ENCODE measurements around the gene ECM2. TPM values are rescaled to one million over a fixed set of nuclear protein-coding genes. Genes with fewer than 3 reads are reported as not detected.

Gene ECM2
- polyA plus RNA-seq, 2 donors: 0.41 to 0.84 TPM

- Histone ChIP-seq H3K27me3 (ENCODE audit: control insufficient read depth in 1 of 2, insufficient read depth in 2 of 2, low read length in 2 of 2) (no peaks in the 10 kb centered on the region), H3K4me1 (ENCODE audit: control insufficient read depth in 2 of 2, insufficient read depth in 2 of 2, low read length in 1 of 2) (no peaks in the 10 kb centered on the region), H3K36me3 (ENCODE audit: control insufficient read depth in 2 of 2, insufficient read depth in 2 of 2, low read length in 1 of 2) (no peaks in the 10 kb centered on the region), H3K27ac (ENCODE audit: low read depth in 2 of 2, low read length in 1 of 2) (no peak overlapping the region), H3K4me3 (ENCODE audit: low read depth in 1 of 2, low read length in 2 of 2) (no peak overlapping the region), H3K9me3 (ENCODE audit: control insufficient read depth in 2 of 2, insufficient read depth in 1 of 2, low read depth in 1 of 2, low read length in 1 of 2) (no peaks in the 10 kb centered on the region)
- WGBS, 2 donors: 86 to 89% methylated on average over 9 of the region's 9 CpGs
These were observed 41.9 kb downstream of the ECM2 start for GRCh38 chr9:92493749-92494387.

- no peaks in the 10 kb centered on the region for H3K27me3 ChIP-seq (ENCODE audit: control insufficient read depth in 1 of 2, insufficient read depth in 2 of 2, low read length in 2 of 2)
- no peaks in the 10 kb centered on the region for H3K36me3 ChIP-seq (ENCODE audit: control insufficient read depth in 2 of 2, insufficient read depth in 2 of 2, low read length in 1 of 2)
- H3K4me1 ChIP-seq (ENCODE audit: control insufficient read depth in 2 of 2, insufficient read depth in 2 of 2, low read length in 1 of 2): no peaks in the 10 kb centered on the region
- H3K4me3 ChIP-seq (ENCODE audit: low read depth in 1 of 2, low read length in 2 of 2): no peak overlapping the region
- 84% methylated on average over 3 of the region's 3 CpGs for WGBS, 2 donors
- H3K27ac ChIP-seq (ENCODE audit: low read depth in 2 of 2, low read length in 1 of 2): no peak overlapping the region
- no peaks in the 10 kb centered on the region for H3K9me3 ChIP-seq (ENCODE audit: control insufficient read depth in 2 of 2, insufficient read depth in 1 of 2, low read depth in 1 of 2, low read length in 1 of 2)
These were observed 42.9 kb downstream of the ECM2 start for GRCh38 chr9:92492781-92493401.

GRCh38 chr9:92488681-92489550, 46.9 kb downstream of the ECM2 start:
- WGBS, 2 donors: 38 to 55% methylated on average over 4 of the region's 4 CpGs
- Histone ChIP-seq H3K27me3 (ENCODE audit: control insufficient read depth in 1 of 2, insufficient read depth in 2 of 2, low read length in 2 of 2) (no peaks in the 10 kb centered on the region), H3K36me3 (ENCODE audit: control insufficient read depth in 2 of 2, insufficient read depth in 2 of 2, low read length in 1 of 2) (no peaks in the 10 kb centered on the region), H3K4me3 (ENCODE audit: low read depth in 1 of 2, low read length in 2 of 2) (no peak overlapping the region), H3K4me1 (ENCODE audit: control insufficient read depth in 2 of 2, insufficient read depth in 2 of 2, low read length in 1 of 2) (no peaks in the 10 kb centered on the region), H3K27ac (ENCODE audit: low read depth in 2 of 2, low read length in 1 of 2) (peak overlapping the region in 1 of 2 donors; percentile 8), H3K9me3 (ENCODE audit: control insufficient read depth in 2 of 2, insufficient read depth in 1 of 2, low read depth in 1 of 2, low read length in 1 of 2) (no peaks in the 10 kb centered on the region)

DNA sequence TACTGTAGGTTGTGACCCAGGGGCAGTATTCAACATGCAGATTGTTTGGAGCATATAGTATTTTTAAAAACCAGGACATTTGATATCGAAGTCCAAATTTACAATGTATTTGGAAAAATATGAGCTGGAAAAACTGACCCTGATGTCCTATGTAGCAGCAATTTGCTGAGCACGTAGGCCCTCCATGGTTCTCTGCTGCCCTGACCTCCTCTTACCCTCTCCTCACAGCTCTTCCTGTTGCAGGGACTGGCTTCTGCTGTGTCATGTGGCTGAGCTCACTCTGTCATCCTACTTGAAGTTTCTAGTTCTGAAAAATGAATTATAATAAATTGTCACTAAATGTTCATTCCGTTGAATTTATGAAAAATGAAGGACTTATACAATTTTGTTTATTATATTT, 49.4 kb downstream of the ECM2 start:
- Histone ChIP-seq H3K27me3 (ENCODE audit: control insufficient read depth in 1 of 2, insufficient read depth in 2 of 2, low read length in 2 of 2) (no peaks in the 10 kb centered on the region), H3K4me1 (ENCODE audit: control insufficient read depth in 2 of 2, insufficient read depth in 2 of 2, low read length in 1 of 2) (no peaks in the 10 kb centered on the region), H3K4me3 (ENCODE audit: low read depth in 1 of 2, low read length in 2 of 2) (no peak overlapping the region), H3K27ac (ENCODE audit: low read depth in 2 of 2, low read length in 1 of 2) (no peak overlapping the region), H3K9me3 (ENCODE audit: control insufficient read depth in 2 of 2, insufficient read depth in 1 of 2, low read depth in 1 of 2, low read length in 1 of 2) (no peaks in the 10 kb centered on the region), H3K36me3 (ENCODE audit: control insufficient read depth in 2 of 2, insufficient read depth in 2 of 2, low read length in 1 of 2) (no peaks in the 10 kb centered on the region)
- 83 to 88% methylated on average over 3 of the region's 3 CpGs for WGBS, 2 donors

DNA sequence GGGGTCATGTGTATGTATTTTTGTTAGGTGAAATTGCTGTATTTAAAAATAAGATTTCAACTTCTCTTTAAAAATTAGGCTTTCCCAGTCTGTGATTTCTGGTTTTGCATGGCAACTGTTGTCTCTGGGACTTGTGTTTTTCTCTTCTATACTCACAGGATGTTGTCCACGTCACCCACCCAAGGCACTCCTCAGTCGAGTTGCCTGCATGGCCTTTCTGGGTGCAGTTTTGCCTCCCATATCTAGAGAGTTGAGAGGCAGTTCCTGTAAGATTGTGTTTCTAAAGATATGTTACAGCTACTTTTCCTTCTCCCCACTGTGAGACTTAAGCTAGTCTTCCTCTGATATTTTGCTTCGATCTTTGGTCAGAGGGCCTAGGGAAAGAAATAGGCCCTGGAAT, 51.2 kb downstream of the ECM2 start:
- H3K4me1 ChIP-seq (ENCODE audit: control insufficient read depth in 2 of 2, insufficient read depth in 2 of 2, low read length in 1 of 2): no peaks in the 10 kb centered on the region

DNA sequence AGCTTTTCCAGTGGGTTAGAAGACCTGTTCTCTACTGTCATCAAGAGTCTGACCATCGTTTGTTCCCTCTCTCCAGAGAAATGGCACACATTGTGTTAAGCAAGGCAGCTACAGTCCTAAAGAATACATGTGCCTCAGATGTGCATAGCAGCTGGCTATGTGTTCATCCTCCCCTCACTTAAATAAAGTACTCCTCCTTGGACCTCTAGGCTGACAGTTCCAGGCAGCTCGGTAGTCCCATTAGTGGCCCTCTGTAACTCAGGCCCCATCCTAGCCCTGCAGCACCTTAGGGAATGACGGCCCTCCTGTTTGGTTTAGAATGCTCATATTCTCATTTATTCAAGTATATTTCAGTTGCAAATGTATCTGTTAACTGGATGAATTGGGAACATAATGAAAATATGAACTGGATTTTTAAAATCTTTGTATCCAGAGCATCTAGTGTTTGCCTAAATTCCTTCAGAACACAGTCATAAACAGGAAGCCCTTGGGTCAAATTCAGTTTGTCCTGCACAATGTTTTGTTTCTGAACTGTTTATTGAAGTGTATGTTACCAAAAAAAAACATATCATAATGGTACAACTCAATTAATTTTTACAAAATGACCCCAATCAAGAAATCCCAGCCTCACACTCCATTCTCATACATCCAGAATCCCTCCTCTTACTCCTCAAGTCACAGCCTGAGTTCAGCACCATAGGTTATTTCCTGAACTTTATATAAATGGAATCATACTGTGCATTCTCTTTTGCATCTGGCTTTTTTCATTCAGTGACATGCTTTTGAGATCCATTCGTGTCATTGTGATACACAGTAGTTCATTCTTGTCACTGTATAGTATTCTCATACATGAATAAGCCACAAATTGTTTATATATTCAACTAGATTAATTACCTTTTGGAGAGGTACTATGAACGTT, 51.9 kb downstream of the ECM2 start:
- no peak overlapping the region for H3K4me3 ChIP-seq (ENCODE audit: low read depth in 1 of 2, low read length in 2 of 2)
- no peak overlapping the region for H3K27ac ChIP-seq (ENCODE audit: low read depth in 2 of 2, low read length in 1 of 2)
- 76% methylated on average over 5 of the region's 5 CpGs for WGBS, 2 donors
- H3K36me3 ChIP-seq (ENCODE audit: control insufficient read depth in 2 of 2, insufficient read depth in 2 of 2, low read length in 1 of 2): no peaks in the 10 kb centered on the region
- H3K27me3 ChIP-seq (ENCODE audit: control insufficient read depth in 1 of 2, insufficient read depth in 2 of 2, low read length in 2 of 2): no peaks in the 10 kb centered on the region
- H3K4me1 ChIP-seq (ENCODE audit: control insufficient read depth in 2 of 2, insufficient read depth in 2 of 2, low read length in 1 of 2): peaks cover 0 to 1% of the 10 kb centered on the region in 2 donors
- peaks cover 0 to under 1% of the 10 kb centered on the region in 2 donors for H3K9me3 ChIP-seq (ENCODE audit: control insufficient read depth in 2 of 2, insufficient read depth in 1 of 2, low read depth in 1 of 2, low read length in 1 of 2)

More for the DNA sequence above, 51.2 kb downstream of the ECM2 start:
- Histone ChIP-seq H3K36me3 (ENCODE audit: control insufficient read depth in 2 of 2, insufficient read depth in 2 of 2, low read length in 1 of 2) (no peaks in the 10 kb centered on the region), H3K4me3 (ENCODE audit: low read depth in 1 of 2, low read length in 2 of 2) (no peak overlapping the region), H3K27me3 (ENCODE audit: control insufficient read depth in 1 of 2, insufficient read depth in 2 of 2, low read length in 2 of 2) (no peaks in the 10 kb centered on the region), H3K27ac (ENCODE audit: low read depth in 2 of 2, low read length in 1 of 2) (no peak overlapping the region), H3K9me3 (ENCODE audit: control insufficient read depth in 2 of 2, insufficient read depth in 1 of 2, low read depth in 1 of 2, low read length in 1 of 2) (no peaks in the 10 kb centered on the region)
- 88 to 96% methylated on average over 3 of the region's 3 CpGs for WGBS, 2 donors

DNA sequence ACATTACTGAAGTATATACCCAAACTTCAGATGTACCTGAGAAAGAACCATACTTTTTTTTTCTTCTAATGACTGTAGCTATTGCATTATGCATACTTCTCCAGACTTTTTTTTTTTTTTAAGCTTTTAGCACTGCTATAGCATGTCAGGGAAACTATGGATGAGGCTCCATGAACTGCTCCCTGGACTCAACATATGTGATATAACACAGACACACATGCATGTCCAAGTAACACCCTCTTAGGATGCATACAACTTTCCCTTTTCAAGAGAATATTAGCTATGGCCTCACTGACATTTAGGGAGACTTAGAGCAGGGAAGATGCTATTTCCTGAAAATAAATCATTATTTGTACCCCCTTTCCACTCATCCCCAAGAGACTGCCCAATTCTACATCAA, 53.0 kb downstream of the ECM2 start:
- Histone ChIP-seq H3K4me1 (ENCODE audit: control insufficient read depth in 2 of 2, insufficient read depth in 2 of 2, low read length in 1 of 2) (peaks cover 0 to 3% of the 10 kb centered on the region in 2 donors), H3K9me3 (ENCODE audit: control insufficient read depth in 2 of 2, insufficient read depth in 1 of 2, low read depth in 1 of 2, low read length in 1 of 2) (peaks cover 0 to 2% of the 10 kb centered on the region in 2 donors), H3K36me3 (ENCODE audit: control insufficient read depth in 2 of 2, insufficient read depth in 2 of 2, low read length in 1 of 2) (no peaks in the 10 kb centered on the region), H3K4me3 (ENCODE audit: low read depth in 1 of 2, low read length in 2 of 2) (no peak overlapping the region), H3K27me3 (ENCODE audit: control insufficient read depth in 1 of 2, insufficient read depth in 2 of 2, low read length in 2 of 2) (no peaks in the 10 kb centered on the region), H3K27ac (ENCODE audit: low read depth in 2 of 2, low read length in 1 of 2) (no peak overlapping the region)

- H3K27ac ChIP-seq (ENCODE audit: low read depth in 2 of 2, low read length in 1 of 2): no peak within 1 kb of the TSS
- H3K27me3 ChIP-seq (ENCODE audit: control insufficient read depth in 1 of 2, insufficient read depth in 2 of 2, low read length in 2 of 2): no peaks in the 10 kb centered on the region
- 45 to 55% methylated on average over 3 of the region's 3 CpGs for WGBS, 2 donors
- H3K4me3 ChIP-seq (ENCODE audit: low read depth in 1 of 2, low read length in 2 of 2): no peak within 1 kb of the TSS
- H3K36me3 ChIP-seq (ENCODE audit: control insufficient read depth in 2 of 2, insufficient read depth in 2 of 2, low read length in 1 of 2): no peaks in the 10 kb centered on the region
- peaks cover 0 to 2% of the 10 kb centered on the region in 2 donors for H3K9me3 ChIP-seq (ENCODE audit: control insufficient read depth in 2 of 2, insufficient read depth in 1 of 2, low read depth in 1 of 2, low read length in 1 of 2)
- peaks cover 0 to 3% of the 10 kb centered on the region in 2 donors for H3K4me1 ChIP-seq (ENCODE audit: control insufficient read depth in 2 of 2, insufficient read depth in 2 of 2, low read length in 1 of 2)
These were observed 53.5 kb downstream of the ECM2 start, which contains the start of gene ASPN for GRCh38 chr9:92482329-92482728. Gene ASPN, minus strand, starts transcription at chr9:92482506.

Data from esophagus (tissue), 2 donors.